ENCODE data around the gene TBC1D8. TPM values are rescaled to one million over a fixed set of nuclear protein-coding genes. Genes with fewer than 3 reads are reported as not detected.

The TBC1D8 gene
- total and polyA plus RNA-seq, 9 of the 15 experiments (the other 6 are each of a cell fraction or from before 2014, with no cell fraction given), result 0.36 to 1.3 (median 0.82) TPM

DNA sequence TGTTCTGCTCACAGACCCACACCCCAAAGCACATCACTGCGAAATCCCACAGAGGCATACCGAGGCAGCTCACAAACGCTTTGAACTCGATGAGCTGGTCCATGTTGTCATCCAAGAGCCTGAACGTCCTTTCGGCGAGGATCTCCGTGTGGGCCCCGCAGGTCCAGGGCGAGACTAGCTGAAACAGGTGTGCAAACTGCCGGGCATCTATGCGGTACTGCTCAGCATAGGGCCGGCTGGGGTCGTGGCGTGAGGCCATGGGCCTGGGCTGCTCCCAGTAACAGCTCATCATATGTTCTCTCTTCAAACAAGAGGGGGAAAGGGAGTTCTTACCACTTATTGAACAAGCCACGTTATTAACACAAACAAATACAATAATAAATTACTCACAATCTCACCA lies 129.0 kb downstream of the TBC1D8 start (continued):
- TF ChIP-seq ZBTB33 (CRISPR knock-in tag; IDR thresholded peaks at IDR 0.05), result no peak
- TF ChIP-seq, protein P1, sequence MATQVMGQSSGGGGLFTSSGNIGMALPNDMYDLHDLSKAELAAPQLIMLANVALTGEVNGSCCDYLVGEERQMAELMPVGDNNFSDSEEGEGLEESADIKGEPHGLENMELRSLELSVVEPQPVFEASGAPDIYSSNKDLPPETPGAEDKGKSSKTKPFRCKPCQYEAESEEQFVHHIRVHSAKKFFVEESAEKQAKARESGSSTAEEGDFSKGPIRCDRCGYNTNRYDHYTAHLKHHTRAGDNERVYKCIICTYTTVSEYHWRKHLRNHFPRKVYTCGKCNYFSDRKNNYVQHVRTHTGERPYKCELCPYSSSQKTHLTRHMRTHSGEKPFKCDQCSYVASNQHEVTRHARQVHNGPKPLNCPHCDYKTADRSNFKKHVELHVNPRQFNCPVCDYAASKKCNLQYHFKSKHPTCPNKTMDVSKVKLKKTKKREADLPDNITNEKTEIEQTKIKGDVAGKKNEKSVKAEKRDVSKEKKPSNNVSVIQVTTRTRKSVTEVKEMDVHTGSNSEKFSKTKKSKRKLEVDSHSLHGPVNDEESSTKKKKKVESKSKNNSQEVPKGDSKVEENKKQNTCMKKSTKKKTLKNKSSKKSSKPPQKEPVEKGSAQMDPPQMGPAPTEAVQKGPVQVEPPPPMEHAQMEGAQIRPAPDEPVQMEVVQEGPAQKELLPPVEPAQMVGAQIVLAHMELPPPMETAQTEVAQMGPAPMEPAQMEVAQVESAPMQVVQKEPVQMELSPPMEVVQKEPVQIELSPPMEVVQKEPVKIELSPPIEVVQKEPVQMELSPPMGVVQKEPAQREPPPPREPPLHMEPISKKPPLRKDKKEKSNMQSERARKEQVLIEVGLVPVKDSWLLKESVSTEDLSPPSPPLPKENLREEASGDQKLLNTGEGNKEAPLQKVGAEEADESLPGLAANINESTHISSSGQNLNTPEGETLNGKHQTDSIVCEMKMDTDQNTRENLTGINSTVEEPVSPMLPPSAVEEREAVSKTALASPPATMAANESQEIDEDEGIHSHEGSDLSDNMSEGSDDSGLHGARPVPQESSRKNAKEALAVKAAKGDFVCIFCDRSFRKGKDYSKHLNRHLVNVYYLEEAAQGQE (IDR thresholded peaks at IDR 0.05; ENCODE audit: borderline replicate concordance), result no peak
- TF ChIP-seq, protein P1 (CRISPR knock-in tag; IDR thresholded peaks at IDR 0.05; ENCODE audit: low read depth), result no peak
- TF ChIP-seq HSF4 (CRISPR knock-in tag; IDR thresholded peaks at IDR 0.05; ENCODE audit: borderline replicate concordance), result no peak
- TF ChIP-seq PCBP2 (IDR thresholded peaks at IDR 0.05; ENCODE audit: low read depth, low read length, poor library complexity, severe bottlenecking), result no peak
- TF ChIP-seq GABPA (tag; conservative IDR thresholded peaks at IDR 0.05; ENCODE audit: low read depth), result no peak
- no peak for TF ChIP-seq RBBP5 (IDR thresholded peaks at IDR 0.05; ENCODE audit: borderline replicate concordance, insufficient read depth, low read length, poor library complexity, severe bottlenecking)
- no peak for TF ChIP-seq ZMIZ1 (IDR thresholded peaks at IDR 0.05; ENCODE audit: low read depth in 2 of 2, low read length in 2 of 2)
- no peak for TF ChIP-seq FOXA3 (CRISPR knock-in tag; conservative IDR thresholded peaks at IDR 0.05 in 1 of 2, IDR thresholded peaks at IDR 0.05 in 1 of 2)
- TF ChIP-seq PHF21A (IDR thresholded peaks at IDR 0.05; ENCODE audit: borderline replicate concordance, low read depth), result no peak
- no peak for TF ChIP-seq KLF16 (IDR thresholded peaks at IDR 0.05)
- no peak for TF ChIP-seq SMAD1 (IDR thresholded peaks at IDR 0.05; ENCODE audit: low read depth, low read length, partially characterized antibody)

Data from K562 (cell line).